HG03066 (cell line): ENCODE results near the gene TRPC4AP.
"Not testable (repeated sequence)": the region's sequence is repeated elsewhere in the genome, so short reads cannot be mapped to it uniquely, and the experiment has no call there.

ENCODE experiments used
- ATAC-seq: cut with Tn5 transposase; IDR thresholded peaks from one replicate; pipeline ENCODE4 v1.9.1; 2021; ENCODE audit warnings: low read depth; ENCODE audit not compliant: unreplicated experiment

The TRPC4AP gene

DNA sequence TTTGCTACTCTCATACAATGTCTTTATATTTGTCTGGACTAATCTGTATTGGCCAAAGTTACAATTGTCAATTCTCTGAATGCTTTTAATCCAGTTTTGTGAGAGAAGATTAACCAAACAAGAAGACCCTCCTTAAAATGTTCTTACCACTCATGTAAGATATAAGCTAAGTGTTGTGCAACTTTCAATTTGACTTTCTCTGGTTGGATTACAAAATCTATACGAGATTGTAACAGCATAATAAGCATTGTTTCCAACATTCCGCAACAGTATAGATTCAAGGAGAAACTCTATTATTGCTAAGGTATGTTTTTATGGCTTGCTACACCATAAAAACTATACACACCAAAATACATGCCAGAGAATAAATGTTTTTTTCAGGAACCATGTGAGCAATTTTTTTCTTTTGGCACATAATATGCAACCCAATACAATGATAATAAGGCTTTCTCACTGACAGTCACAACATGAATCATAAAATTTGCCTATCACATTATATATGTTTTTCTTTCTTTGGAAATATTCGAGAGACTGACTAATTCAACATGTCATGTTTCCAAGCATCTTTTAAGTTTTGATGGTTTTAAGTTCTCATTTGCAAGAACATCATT, 12.2 kb upstream of the TRPC4AP start:
- ATAC-seq: no peak

DNA sequence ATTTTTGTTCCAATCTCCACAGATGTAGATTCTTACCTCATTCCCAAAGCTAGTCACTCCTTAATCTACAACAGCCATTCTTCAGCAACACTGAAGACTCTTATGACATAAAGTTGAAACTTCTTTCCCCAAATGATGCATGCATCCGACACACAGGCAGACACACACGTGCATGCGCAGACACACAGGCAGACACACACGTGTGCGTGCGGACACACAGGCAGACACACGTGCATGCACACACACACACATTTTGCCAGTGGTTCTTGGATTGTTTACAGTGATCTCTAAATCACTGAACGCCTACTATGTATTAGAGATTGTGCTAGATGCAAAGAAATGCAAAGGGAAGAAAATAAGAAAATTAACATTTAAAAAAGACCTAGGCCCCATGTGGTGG, 9.0 kb upstream of the TRPC4AP start:
- ATAC-seq: no peak

DNA sequence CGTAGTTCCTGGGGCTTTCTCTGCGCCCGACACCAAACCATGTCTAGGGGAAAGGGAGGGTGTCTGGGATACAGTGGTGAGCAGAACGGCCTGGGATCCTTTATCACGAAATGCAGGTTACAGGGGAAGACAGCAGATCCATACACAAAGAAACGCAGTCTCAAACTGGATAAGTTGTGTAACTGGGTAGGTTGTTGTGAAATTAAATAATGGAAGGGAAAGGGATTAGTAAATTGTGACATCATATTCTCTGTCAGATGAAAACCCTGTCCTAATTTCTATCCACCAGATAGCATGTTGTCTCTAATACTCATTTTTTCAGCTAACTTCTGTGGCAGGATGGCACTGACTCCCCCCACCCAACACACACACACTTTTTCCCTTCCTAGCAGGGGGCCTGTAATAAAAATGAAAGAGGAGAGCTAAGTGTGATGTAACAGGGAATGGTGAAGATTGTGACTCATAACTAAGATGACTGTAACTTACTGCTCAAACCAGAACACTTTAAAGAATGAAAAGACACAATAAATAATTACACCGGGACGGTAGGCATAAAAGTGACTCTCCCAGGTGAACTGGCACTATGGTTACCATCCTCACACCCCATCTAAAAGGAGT, 769 bp upstream of the TRPC4AP start:
- ATAC-seq: no peak

GRCh38 chr20:35091816-35092523, 637 bp downstream of the TRPC4AP start:
- peak; percentile 10 for ATAC-seq

- ATAC-seq: no peak
These were observed 4.1 kb downstream of the TRPC4AP start for GRCh38 chr20:35088231-35089145.

DNA sequence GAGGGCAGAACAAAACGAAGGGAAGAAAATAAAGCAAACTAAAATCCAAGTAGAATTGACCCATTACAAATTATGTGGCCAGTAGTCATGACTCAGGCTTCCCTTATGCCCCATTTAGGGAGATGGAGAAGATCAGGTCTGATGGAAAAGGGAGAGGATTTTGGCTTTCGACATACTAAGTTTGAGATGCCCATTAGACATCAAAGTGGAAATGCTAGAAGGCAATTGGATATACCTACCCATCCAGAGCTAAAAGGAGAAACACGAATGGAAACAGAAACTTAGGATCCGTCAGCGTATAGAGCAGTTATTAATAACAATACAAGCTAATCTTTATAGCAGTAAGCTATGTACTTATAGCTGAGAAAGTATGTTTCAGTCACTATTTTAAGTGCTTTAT, 4.8 kb downstream of the TRPC4AP start:
- ATAC-seq: no peak

GRCh38 chr20:35087355-35087754, 5.3 kb downstream of the TRPC4AP start:
- ATAC-seq: no peak

GRCh38 chr20:35085477-35086225, 7.0 kb downstream of the TRPC4AP start:
- ATAC-seq: no peak

DNA sequence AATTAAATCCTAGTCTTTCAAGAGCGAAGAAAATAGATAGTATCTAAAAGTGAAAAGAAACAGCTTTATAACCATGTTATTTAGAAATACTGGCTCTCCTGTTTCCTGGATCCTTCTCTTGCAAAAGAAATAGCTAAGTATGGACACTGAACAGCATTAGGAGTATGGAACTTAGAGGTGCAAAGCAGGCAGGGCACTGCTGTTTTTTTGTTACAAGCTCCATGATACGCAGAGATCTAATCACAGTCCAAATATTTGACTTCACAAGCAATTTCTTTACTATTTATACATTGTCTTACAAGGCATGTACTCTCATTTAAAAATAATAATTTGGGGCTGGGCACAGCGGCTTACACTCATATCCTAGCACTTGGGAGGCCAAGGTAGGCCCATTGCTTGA, 7.6 kb downstream of the TRPC4AP start:
- ATAC-seq: no peak

DNA sequence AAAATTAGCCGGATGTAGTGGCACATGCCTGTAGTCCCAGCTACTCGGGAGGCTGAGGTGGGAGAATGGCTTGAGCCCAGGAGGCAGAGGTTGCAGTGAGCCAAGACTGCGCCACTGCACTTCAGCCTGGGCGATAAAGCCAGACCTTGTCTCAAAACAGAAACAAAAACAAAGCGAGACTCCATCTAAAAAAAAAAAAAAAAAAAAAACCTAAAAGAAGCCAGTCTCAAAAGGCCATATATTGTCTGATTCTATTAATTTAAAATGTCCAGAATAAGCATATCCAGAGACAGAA, 12.3 kb downstream of the TRPC4AP start:
- not testable (repeated sequence) for ATAC-seq

DNA sequence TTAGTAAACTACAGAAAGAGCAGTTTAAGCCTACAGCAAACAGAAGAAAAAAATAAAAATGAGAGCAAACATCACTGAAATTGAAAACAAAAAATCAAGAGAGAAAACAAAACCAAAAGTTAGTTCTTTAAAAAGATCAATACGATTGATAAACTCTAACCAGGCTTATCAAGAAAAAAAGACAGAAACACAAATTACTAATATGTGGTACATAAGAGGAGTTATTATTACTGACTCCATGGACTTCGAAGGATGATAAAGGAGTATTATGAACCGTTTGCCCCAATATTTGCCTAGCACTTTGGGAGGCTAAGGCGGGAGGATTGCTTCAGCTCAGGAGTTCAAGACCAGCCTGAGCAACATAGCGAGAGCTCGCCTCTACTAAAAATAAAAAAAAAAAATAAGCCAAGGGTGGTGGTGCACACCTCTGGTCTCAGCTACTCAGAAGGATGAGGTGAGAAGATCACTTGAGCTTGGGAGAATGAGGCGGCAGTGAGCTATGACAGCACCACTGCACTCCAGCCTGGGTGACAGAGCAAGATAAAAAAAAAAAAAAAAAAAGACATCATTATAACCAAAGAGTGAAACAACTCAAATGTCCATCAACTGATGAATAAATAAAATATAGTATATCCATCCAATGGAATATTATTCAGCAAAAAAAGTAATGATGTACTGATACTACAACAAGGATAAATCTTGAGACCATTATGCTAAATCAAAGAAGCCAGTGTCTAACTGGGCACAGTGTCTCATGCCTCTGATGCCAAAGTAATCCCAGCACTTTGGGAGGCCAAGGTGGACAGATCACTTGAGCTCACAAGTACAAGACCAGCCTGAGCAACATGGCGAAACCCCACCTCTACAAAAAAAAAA, 12.9 kb downstream of the TRPC4AP start:
- no peak for ATAC-seq

- no peak for ATAC-seq
These were observed 14.7 kb downstream of the TRPC4AP start for GRCh38 chr20:35077872-35078271.

GRCh38 chr20:35077341-35077740, 15.3 kb downstream of the TRPC4AP start:
- ATAC-seq: no peak

DNA sequence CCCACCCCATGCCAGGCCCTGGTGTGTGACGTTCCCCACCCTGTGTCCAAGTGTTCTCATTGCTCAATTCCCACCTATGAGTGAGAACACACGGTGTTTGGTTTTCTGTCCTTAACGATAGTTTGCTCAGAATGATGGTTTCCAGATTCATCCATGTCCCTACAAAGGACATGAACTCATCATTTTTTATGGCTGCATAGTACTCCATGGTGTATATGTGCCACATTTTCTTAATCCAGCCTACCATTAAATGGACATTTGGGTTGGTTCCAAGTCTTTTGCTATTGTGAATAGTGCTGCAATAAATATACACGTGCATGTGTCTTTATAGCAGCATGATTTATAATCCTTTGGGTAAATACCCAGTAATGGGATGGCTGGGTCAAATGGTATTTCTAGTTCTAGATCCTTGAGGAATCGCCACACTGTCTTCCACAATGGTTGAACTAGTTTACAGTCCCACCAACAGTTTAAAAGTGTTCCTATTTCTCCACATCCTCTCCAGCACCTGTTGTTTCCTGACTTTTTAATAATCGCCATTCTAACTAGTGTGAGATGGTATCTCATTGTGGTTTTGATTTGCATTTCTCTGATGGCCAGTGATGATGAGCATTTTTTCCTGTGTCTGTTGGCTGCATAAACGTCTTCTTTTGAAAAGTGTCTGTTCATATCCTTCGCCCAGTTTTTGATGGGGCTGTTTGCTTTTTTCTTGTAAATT, 21.0 kb downstream of the TRPC4AP start:
- not testable (repeated sequence) for ATAC-seq

DNA sequence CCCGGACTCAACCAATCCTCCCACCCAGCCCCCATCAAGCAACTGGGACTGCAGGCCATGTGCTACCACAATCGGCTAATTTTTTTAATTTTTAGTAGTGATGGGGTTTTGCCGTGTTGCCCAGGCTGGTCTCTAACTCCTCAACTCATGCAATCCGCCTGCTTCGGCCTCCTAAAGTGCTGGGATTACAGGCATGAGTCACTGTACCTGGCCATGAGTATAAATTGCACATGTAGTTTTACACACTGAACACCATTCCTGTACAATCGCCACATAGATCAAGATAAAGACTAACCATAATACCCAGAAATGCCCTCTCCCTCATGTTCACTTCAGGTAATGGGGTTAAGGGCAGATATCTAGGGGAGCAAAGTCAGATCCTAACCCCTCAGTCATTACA, 26.4 kb downstream of the TRPC4AP start:
- no peak for ATAC-seq

DNA sequence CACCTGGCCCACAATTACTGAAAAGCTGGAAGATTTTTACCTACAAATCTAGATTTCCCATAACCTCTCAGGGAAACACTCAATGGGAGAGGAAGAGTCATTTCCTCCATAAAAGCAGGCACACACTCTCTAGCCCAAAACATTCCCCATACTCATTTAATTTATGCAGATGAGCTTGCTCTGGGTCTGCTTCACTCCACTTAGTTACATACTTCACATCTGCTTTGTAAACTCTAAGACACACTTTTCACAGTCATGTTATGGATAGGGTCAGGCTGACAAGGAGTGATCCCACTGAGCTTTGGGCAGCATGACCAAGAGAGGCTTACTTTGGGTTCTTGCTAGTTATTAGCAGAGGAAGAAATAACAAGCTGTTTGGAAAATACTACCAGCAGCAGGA, 27.4 kb downstream of the TRPC4AP start:
- no peak for ATAC-seq

DNA sequence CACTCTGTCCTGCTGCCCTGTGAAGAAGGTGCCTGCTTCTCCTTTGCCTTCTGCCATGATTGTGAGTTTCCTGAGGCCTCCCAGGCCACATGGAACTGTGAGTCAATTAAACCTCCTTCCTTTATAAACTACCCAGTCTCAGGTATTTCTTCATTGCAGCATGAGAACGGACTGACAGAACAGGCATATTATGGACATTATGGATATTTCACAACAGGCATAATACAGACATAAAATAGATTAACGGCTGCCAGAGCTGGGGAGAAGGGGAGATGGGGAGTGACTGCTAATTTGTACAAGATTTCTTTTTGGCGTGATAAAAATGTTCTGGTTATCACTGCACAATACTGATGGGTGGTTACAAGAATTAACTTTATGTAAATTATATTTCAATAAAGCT, 29.4 kb downstream of the TRPC4AP start:
- ATAC-seq: no peak

DNA sequence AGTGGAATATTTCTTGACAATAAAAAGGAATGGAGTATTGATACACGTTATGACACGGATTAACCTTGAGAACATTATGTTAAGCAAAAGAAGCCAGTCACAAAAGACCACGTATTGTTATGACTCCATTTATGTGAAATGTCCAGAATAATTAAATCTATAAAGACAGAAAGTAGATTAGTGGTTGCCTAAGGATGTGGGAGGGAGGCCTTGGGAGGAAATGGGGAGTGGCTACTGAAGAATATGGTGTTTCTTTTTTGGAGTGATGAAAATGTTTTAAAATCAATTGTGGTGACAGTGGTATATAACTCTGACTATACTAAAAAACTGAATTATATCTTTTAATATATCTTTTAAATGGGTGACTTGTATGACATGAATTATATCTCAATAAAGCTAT, 30.1 kb downstream of the TRPC4AP start:
- ATAC-seq: no peak

GRCh38 chr20:35060168-35060567, 32.4 kb downstream of the TRPC4AP start:
- ATAC-seq: no peak
